Naive thymus-derived CD4-positive, alpha-beta T cell (primary cell): ENCODE measurements around the gene MFAP3. TPM values are rescaled to one million over a fixed set of nuclear protein-coding genes. Genes with fewer than 3 reads are reported as not detected.
"Not testable (repeated sequence)": the region's sequence is repeated elsewhere in the genome, so short reads cannot be mapped to it uniquely, and the experiment has no call there.

ENCODE experiments used
- ATAC-seq: fragments of 150-1000 bp; cut with Tn5 transposase; 2 replicates; pipeline ENCODE4 v1.10.0; 2021; ENCODE audit warnings: mild to moderate bottlenecking, moderate library complexity
- CTCF ChIA-PET: fragments of 350-600 bp; sonication (Branson Sonifier 250); formaldehyde crosslinking; loops from one replicate; lab custom pipeline; 2021; ENCODE audit warnings: antibody characterized with exemption; lab: Charles Lee
- POLR2A ChIA-PET: fragments of 350-600 bp; sonication (Branson Sonifier 250); formaldehyde crosslinking; loops from one replicate; lab custom pipeline; 2021; ENCODE audit warnings: antibody characterized with exemption, inconsistent platforms; lab: Charles Lee
- DNase-seq, 9 donors: peaks; one replicate each; pipeline versions ENCODE4 v3.0.0 to v3.0.0-alpha.2; 2020 to 2022; ENCODE audit warnings: mixed read lengths in 1 of 9
- H3K27ac ChIP-seq: one replicate; pipeline ENCODE4 v1.7.0; 2013; ENCODE audit warnings: mild to moderate bottlenecking, low read depth, low read length, moderate library complexity
- H3K27me3 ChIP-seq, 2 donors: one replicate each; pipeline ENCODE4 v1.7.0; 2013; ENCODE audit warnings: low read length in 2 of 2, mild to moderate bottlenecking in 2 of 2, moderate library complexity in 2 of 2; ENCODE audit not compliant: control insufficient read depth in 2 of 2, insufficient read depth in 2 of 2
- H3K36me3 ChIP-seq, 3 experiments: 1 replicate in 2 of 3; 2 replicates in 1 of 3; pipeline ENCODE4 v1.7.0; 2013; ENCODE audit warnings: low read length in 3 of 3, mild to moderate bottlenecking in 3 of 3, moderate library complexity in 1 of 3; ENCODE audit not compliant: insufficient read depth in 3 of 3, control insufficient read depth in 2 of 3
- H3K4me1 ChIP-seq, 2 donors: one replicate each; pipeline ENCODE4 v1.7.0; 2013; ENCODE audit warnings: low read length in 2 of 2, mild to moderate bottlenecking in 2 of 2, moderate library complexity in 1 of 2; ENCODE audit not compliant: control insufficient read depth in 2 of 2, insufficient read depth in 2 of 2
- H3K4me3 ChIP-seq: 2 replicates; pipeline ENCODE4 v1.7.0; 2013; ENCODE audit warnings: mild to moderate bottlenecking, low read length
- H3K9me3 ChIP-seq, 3 experiments: 1 replicate in 2 of 3; 2 replicates in 1 of 3; pipeline ENCODE4 v1.7.0; 2013; ENCODE audit warnings: low read length in 3 of 3; ENCODE audit not compliant: control insufficient read depth in 2 of 3
- H3K27ac Mint-ChIP-seq, 9 donors: one replicate each; pipeline ENCODE4 v1.8.0; 2020 to 2022; ENCODE audit warnings: mixed read lengths in 9 of 9, mild to moderate bottlenecking in 8 of 9, moderate library complexity in 5 of 9, inconsistent platforms in 2 of 9
- H3K27me3 Mint-ChIP-seq, 5 donors: one replicate each; pipeline ENCODE4 v1.8.0; 2021 to 2022; ENCODE audit warnings: mixed read lengths in 5 of 5, mild to moderate bottlenecking in 1 of 5
- H3K36me3 Mint-ChIP-seq, 5 donors: one replicate each; pipeline ENCODE4 v1.8.0; 2020 to 2022; ENCODE audit warnings: mixed read lengths in 5 of 5, mild to moderate bottlenecking in 3 of 5, inconsistent platforms in 1 of 5
- H3K4me1 Mint-ChIP-seq, 7 donors: one replicate each; pipeline ENCODE4 v1.8.0; 2020 to 2022; ENCODE audit warnings: mixed read lengths in 7 of 7, mild to moderate bottlenecking in 3 of 7, inconsistent platforms in 1 of 7
- H3K4me3 Mint-ChIP-seq, 10 donors: one replicate each; pipeline ENCODE4 v1.8.0; 2020 to 2022; ENCODE audit warnings: mild to moderate bottlenecking in 10 of 10, mixed read lengths in 10 of 10, moderate library complexity in 6 of 10, inconsistent platforms in 2 of 10
- H3K9me3 Mint-ChIP-seq, 11 donors: one replicate each; pipeline ENCODE4 v1.8.0; 2020 to 2022; ENCODE audit warnings: mixed read lengths in 11 of 11, mild to moderate bottlenecking in 4 of 11, inconsistent platforms in 1 of 11, moderate library complexity in 1 of 11
- intact Hi-C, 2 donors: fragments of 100-400 bp; cut with micrococcal nuclease; formaldehyde crosslinking; loops; one replicate each; pipeline ENCODE4 v1.15.1; 2023
- polyA plus RNA-seq, 2 donors: library from polyadenylated mRNA; unstranded; fragments of 300-500 nt; fragmentation: Illumina TruSeq; gene quantifications; one replicate each; pipeline ENCODE4 v1.2.3, GENCODE V29; 2021
- total RNA-seq, 6 experiments: library from RNA in 5 of 6; stranded (reverse) in 5 of 6; gene quantifications; 1 replicate in 5 of 6; 2 replicates in 1 of 6; pipeline ENCODE4 v1.2.3 and lab custom pipeline; 2021 to 2026

MFAP3 gene
- total and polyA plus RNA-seq, 7 experiments from 2014 or later: 5.6 to 30.6 (median 16.8) TPM

DNA sequence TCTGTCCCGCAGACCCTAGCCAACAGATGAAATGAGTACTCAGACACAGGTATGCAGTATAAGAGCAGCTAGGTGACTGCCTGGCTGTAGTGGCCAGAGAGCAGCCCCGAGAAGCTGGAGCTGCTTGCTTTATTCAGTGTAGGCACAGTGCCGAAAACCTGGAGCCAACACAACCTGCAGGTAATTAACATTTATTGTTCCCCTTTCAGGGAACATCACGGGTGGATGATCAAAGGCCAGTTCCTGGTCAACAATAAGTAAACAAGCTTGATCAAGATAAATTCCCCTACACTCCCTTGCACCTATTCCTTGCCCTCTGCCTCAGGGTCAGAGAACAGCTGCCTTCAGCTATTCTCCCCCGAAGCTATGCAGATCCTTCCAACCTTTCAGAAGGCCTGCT, 31.1 kb downstream of the MFAP3 start:
- Mint-ChIP-seq H3K4me1 (peaks cover 7 to 36% (median 16%) of the 10 kb centered on the region in 7 donors), H3K27ac (peak overlapping the region in 1 of 9 donors; percentile 23)
- H3K9me3 Mint-ChIP-seq, DNase-seq, H3K4me3 ChIP-seq, H3K4me3 Mint-ChIP-seq, H3K9me3 ChIP-seq, H3K36me3 ChIP-seq, H3K27me3 ChIP-seq, H3K27me3 Mint-ChIP-seq, ATAC-seq, H3K27ac ChIP-seq, POLR2A ChIA-PET, H3K4me1 ChIP-seq, H3K36me3 Mint-ChIP-seq: not testable (repeated sequence)
- intact Hi-C loops: loop anchor here (5.0 to 10.0 kb wide), 4 partner anchors 95 to 545 kb away; no protein-coding TSS in a partner anchor
- CTCF ChIA-PET: interaction anchor here (0.6 to 1.1 kb wide), 3 partner anchors 10 to 335 kb away, joined by 3 read pairs; no protein-coding TSS in a partner anchor

DNA sequence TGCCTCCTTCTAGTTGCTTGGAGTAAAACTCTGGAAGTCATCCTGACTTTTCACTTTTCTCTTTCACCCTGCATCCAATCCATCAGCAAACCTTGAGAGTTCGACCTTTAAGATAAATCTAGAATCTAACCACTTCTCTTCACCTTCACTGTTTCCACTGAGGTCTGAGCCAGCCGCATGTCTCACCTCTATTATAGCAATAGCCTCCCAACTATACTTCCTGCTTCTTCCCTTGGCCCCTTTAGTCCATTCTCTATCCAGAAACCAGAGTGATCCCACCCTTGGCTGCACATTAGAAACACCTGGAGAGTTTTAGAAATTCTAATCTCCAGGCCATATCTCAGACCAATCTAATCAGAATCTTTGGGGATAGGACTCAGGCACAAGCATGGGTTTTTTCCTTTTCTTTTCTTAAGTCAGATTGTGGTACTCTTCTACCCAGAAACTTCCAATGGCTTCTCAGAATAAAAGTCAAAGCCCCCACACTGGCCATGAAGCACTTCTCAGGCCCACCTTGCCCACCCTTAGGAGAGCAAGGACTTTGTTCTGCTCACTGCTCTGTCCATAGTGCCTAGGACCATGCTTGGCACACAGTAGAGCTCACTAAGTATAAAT, 33.1 kb downstream of the MFAP3 start:
- Histone ChIP-seq H3K9me3 (no peaks in the 10 kb centered on the region), H3K36me3 (no peaks in the 10 kb centered on the region), H3K4me1 (peaks cover 0 to 13% of the 10 kb centered on the region in 2 donors), H3K27me3 (no peaks in the 10 kb centered on the region), H3K27ac (no peak overlapping the region), H3K4me3 (no peak overlapping the region)
- peak overlapping the region in 2 of 10 donors; percentile 55 to 61 for H3K4me3 Mint-ChIP-seq
- no peak for DNase-seq
- peaks cover 7 to 54% (median 30%) of the 10 kb centered on the region in 7 donors for H3K4me1 Mint-ChIP-seq
- ChIA-PET POLR2A (interaction anchor here (0.8 kb wide), 1 partner anchor 118 kb away, joined by 3 read pairs; no protein-coding TSS in a partner anchor), CTCF (interaction anchor here (0.8 to 2.3 kb wide), 19 partner anchors 8 to 578 kb away, joined by 3 to 45 read pairs (median 4); no protein-coding TSS in a partner anchor)
- intact Hi-C loops: loop anchor here (1.0 to 10.0 kb wide), 16 partner anchors 15 to 569 kb away; partner anchors contain the start of genes GALNT10 (in 2 of the 2), SAP30L (in 2 of the 2), FAM114A2 (in 1 of the 2) and MFAP3 (in 1 of the 2)
- peak overlapping the region in 5 of 9 donors; percentile 19 to 63 (median 48) for H3K27ac Mint-ChIP-seq
- ATAC-seq: no peak
- H3K36me3 Mint-ChIP-seq: peaks cover 0 to 2% (median 0%) of the 10 kb centered on the region in 5 donors
- peaks cover 0 to 9% (median 6%) of the 10 kb centered on the region in 5 donors for H3K27me3 Mint-ChIP-seq
- peaks cover 0 to 2% (median 0%) of the 10 kb centered on the region in 11 donors for H3K9me3 Mint-ChIP-seq

DNA sequence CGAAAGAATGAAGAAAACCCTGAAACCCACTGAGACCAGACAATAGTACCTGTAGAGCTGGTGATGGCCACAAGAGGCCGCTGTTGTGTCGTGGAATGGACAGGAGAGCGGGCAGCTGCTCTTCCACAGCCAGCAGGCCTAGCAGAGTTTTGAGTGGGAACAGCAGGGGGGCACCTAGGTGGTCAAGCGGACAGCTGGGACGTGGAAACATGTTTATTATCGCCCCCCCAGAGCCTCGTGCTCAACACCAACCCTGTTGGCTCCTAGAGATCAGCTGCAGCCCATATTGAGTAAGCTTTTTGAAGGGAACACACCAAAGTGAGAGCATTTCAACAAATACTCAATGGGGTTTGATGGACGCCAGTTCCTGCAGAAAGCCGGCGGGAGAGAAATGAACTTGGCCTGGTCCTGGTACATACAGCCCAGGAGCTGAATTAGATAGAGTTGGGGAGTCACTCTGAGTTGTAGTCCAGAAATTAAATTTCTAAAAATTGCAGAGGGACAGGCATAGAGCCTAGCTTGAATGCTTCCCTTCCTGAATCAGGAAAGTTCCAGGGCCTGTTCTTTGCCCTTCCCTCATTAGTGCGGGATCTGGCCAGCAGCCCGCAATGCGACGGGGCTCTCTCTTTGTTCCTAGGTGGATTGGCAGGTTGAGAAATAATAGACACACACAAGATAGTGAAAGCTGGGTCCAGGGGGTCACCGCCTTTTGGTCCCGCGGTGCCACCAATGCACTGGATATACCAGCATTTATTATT, 33.8 kb downstream of the MFAP3 start:
- peaks cover 0 to 2% (median 0%) of the 10 kb centered on the region in 11 donors for H3K9me3 Mint-ChIP-seq
- peaks cover 7 to 61% (median 34%) of the 10 kb centered on the region in 7 donors for H3K4me1 Mint-ChIP-seq

DNA sequence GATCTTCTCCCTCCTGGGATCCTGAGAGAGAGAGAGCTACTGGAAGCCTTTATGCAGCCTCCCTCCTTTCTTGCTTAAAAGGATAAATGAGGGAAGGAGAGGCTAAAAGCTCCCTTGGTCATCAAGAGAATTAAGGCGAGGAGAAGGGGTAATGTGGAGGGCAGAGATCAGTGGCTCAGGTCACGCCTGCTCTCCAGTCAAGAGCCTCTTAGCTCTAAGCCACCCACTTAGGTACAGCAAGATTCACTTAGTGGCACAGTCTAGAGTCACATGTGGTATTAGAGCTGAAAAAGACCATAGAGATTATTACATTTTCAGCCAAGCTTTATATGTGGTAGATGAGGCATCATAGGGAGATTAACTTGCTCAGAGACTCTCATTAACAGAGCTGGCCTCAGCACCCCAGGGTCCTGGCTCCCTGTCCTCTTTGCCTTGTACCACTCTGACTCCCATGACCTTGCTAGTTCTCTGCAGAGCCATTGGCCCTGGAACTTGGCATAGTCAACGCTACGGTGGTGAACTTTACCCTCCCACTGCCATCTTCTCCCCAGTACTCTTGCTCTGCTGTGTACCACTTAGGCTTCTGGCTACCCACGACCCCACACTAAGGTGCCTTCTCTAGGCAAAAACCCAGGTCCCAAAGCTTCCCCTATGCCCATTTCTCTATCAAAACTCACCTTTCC, 37.6 kb downstream of the MFAP3 start:
- intact Hi-C loops: loop anchor here (10.0 kb wide), 2 partner anchors 102 to 538 kb away; no protein-coding TSS in a partner anchor
- ChIA-PET CTCF (interaction anchor here (1.1 to 1.8 kb wide), 6 partner anchors 9 to 328 kb away, joined by 3 to 5 read pairs (median 3); no protein-coding TSS in a partner anchor), POLR2A (no interaction called here)
- no peak overlapping the region for H3K4me3 ChIP-seq
- Mint-ChIP-seq H3K27ac (peak overlapping the region in 3 of 9 donors; percentile 39 to 81 (median 39)), H3K9me3 (peaks cover 0 to 2% (median 0%) of the 10 kb centered on the region in 11 donors), H3K4me1 (peaks cover 7 to 71% (median 34%) of the 10 kb centered on the region in 7 donors), H3K36me3 (peaks cover 0 to 2% (median 0%) of the 10 kb centered on the region in 5 donors), H3K4me3 (peak overlapping the region in 3 of 10 donors; percentile 12 to 41 (median 33)), H3K27me3 (no peaks in the 10 kb centered on the region)
- no peaks in the 10 kb centered on the region for H3K36me3 ChIP-seq
- DNase-seq (no peak), ATAC-seq (no peak)
- H3K9me3 ChIP-seq: no peaks in the 10 kb centered on the region
- no peaks in the 10 kb centered on the region for H3K27me3 ChIP-seq
- no peak overlapping the region for H3K27ac ChIP-seq
- peaks cover 0 to 13% of the 10 kb centered on the region in 2 donors for H3K4me1 ChIP-seq

More for the DNA sequence above, 33.8 kb downstream of the MFAP3 start:
- ATAC-seq: peak; percentile 92
- ChIA-PET CTCF (interaction anchor here (0.6 to 2.3 kb wide), 24 partner anchors 9 to 577 kb away, joined by 3 to 45 read pairs (median 4); no protein-coding TSS in a partner anchor), POLR2A (interaction anchor here (0.8 kb wide), 1 partner anchor 117 kb away, joined by 3 read pairs; no protein-coding TSS in a partner anchor)
- H3K36me3 ChIP-seq: no peaks in the 10 kb centered on the region
- peak overlapping the region in 5 of 9 donors; percentile 19 to 63 (median 48) for H3K27ac Mint-ChIP-seq
- H3K4me1 ChIP-seq: peaks cover 0 to 13% of the 10 kb centered on the region in 2 donors
- no peaks in the 10 kb centered on the region for H3K9me3 ChIP-seq
- intact Hi-C loops: loop anchor here (1.0 to 10.0 kb wide), 16 partner anchors 14 to 568 kb away; partner anchors contain the start of genes GALNT10 (in 2 of the 2), SAP30L (in 2 of the 2), FAM114A2 (in 1 of the 2) and MFAP3 (in 1 of the 2)
- H3K4me3 Mint-ChIP-seq: peak overlapping the region in 2 of 10 donors; percentile 55 to 61
- H3K27me3 Mint-ChIP-seq: peaks cover 0 to 9% (median 6%) of the 10 kb centered on the region in 5 donors
- H3K4me3 ChIP-seq: no peak overlapping the region
- no peak overlapping the region for H3K27ac ChIP-seq
- H3K36me3 Mint-ChIP-seq: peaks cover 0 to 2% (median 0%) of the 10 kb centered on the region in 5 donors
- peak; percentile 46 to 83 (median 73) for DNase-seq
- H3K27me3 ChIP-seq: no peaks in the 10 kb centered on the region

DNA sequence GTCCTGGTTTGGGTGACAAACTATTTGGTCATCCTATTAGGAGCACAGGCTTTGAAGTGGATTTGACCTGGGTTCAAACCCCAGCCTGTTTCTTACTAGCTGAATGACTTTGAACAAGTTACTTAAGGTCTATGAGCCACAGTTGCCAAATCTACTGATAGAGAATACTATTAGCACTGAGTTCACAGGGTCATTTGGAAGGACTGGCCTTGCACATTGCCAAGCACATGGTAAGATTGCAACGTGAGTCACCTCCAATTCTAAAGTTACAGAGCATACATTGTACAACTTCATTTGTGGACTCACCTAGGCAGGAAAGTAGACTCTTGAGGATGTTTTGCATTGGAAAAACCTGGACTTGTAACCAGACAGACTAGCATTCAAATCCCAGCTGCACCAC, 38.9 kb downstream of the MFAP3 start:
- CTCF ChIA-PET: interaction anchor here (1.1 kb wide), 1 partner anchor 327 kb away, joined by 3 read pairs; no protein-coding TSS in a partner anchor
- Histone ChIP-seq H3K4me1 (peaks cover 0 to 13% of the 10 kb centered on the region in 2 donors), H3K27ac (no peak overlapping the region), H3K9me3 (no peaks in the 10 kb centered on the region), H3K4me3 (no peak overlapping the region), H3K36me3 (no peaks in the 10 kb centered on the region), H3K27me3 (no peaks in the 10 kb centered on the region)
- Mint-ChIP-seq H3K36me3 (peaks cover 0 to 2% (median 0%) of the 10 kb centered on the region in 5 donors), H3K27me3 (no peaks in the 10 kb centered on the region), H3K4me1 (peaks cover 1 to 60% (median 27%) of the 10 kb centered on the region in 7 donors), H3K27ac (no peak overlapping the region), H3K4me3 (no peak overlapping the region), H3K9me3 (peaks cover 0 to 2% (median 0%) of the 10 kb centered on the region in 11 donors)
- intact Hi-C loops: loop anchor here (10.0 kb wide), 2 partner anchors 103 to 537 kb away; no protein-coding TSS in a partner anchor
- POLR2A ChIA-PET: no interaction called here
- ATAC-seq: no peak
- no peak for DNase-seq
